Measurements from ENCODE around the gene TYW1B.
"Not testable (repeated sequence)": the region's sequence is repeated elsewhere in the genome, so short reads cannot be mapped to it uniquely, and the experiment has no call there.

TYW1B gene

DNA sequence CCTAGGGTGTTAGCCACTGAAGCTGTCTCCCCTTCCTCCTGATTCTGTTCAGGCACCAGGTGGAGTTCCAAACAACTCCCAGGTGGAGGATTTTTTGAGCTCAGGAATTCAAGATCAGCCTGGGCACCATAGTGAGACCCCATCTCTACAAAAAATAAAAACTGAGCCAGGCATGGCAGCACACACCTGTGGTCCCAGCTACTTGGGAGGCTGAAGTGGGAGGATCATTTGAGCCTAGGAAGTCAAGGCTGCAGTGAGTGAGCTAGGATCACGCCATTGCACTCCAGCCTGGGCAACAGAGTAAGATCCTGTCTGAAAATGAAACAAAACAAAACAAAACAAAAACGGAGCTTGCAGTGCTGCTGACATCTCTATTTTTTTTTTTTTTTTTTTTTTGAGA, 287.1 kb downstream of the TYW1B start:
- DNase-seq = no peak

GRCh38 chr7:72540106-72540611, 287.8 kb downstream of the TYW1B start:
- no peak for DNase-seq

- DNase-seq = no peak
Measured at GRCh38 chr7:72539702-72540101, 288.3 kb downstream of the TYW1B start.

- no peak for DNase-seq
Measured at GRCh38 chr7:72538856-72539255, 289.1 kb downstream of the TYW1B start.

DNA sequence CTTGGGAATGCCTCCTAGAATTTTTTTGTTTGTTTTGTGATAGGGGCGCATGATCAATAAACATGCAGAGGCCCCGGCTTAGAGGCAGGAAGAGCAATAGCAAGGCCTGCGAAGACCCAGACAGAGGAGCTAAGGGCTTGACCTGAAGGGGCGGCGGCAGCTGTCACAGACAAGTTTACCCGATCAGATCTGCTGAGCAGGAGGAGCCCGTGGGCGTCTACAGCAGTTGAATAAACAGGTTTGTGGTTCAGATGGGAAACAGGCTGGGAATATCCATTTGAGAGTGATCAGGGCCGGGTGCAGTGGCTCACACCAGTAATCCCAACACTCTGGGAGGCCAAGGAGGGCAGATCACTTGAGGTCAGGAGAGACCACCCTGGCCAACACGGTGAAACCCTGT, 289.9 kb downstream of the TYW1B start:
- DNase-seq = no peak

DNA sequence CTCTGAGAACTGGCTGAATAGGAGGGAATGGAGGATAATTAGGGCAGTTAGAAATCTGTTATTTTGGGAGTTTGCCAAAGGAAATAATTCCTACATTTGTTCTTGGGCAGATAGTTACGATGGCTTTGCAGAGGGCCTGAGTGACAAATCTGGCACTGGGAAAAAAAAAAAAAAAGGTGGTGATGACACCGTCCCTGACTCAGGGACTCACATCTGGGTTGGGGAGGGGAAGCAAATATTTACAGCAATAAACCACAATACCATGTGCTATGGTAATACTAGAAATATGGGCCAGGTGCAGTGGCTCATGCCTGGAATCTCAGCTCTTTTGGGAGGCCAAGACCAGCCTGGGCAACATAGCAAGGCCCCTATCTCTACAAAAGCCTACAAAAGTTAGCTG, 292.0 kb downstream of the TYW1B start:
- not testable (repeated sequence) for DNase-seq

DNA sequence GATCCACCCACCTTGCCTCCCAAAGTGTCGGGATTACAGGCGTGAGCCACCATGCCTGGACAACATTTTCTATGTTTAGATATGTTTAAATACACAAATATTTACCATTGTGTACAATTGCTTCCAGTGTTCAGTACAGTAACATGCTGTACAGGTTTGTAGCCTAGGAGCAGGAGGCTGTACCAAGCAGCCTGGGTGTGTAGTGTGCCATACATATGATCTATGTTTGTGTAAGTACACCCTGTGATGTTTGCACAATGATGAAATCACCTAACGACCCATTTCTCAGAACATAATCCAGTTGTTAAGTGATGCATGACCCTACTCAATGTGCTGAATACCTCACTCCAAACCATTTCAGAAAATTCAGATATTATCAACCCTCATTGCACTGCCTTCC, 297.0 kb downstream of the TYW1B start:
- not testable (repeated sequence) for DNase-seq
